VCaP (cell line): ENCODE measurements around the gene AP1S3.

Source experiments
- H3K27ac ChIP-seq: fragments of 450-650 bp; 2 replicates; pipeline ENCODE4 v1.5.1; 2017
- TF ChIP-seq, protein P1 (sequence below): fragments of 450-650 bp; conservative IDR thresholded peaks from 2 replicates; pipeline ENCODE4 v1.5.1; 2017; ENCODE audit warnings: mild to moderate bottlenecking, moderate library complexity

Gene AP1S3

DNA sequence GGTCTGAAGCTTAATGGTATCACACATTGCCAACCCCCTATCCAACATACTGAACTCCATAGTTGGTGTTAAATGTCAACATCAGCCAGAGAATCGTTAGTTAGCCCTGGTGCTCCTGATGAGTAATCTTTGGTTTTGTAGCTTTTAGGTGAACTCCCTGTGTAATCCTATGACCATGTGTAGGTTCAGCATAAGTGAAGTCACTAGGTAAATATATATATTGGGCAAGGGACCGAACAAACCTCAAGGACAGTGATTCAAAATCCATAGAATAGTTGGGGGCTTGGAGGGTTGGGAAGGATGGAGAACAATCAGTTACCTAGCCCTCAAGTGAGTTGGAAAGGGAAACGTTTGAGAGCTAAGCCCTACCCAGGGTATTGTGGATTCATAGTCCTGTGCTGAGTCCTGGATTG, 16.0 kb upstream of the AP1S3 start:
- TF ChIP-seq, protein P1, sequence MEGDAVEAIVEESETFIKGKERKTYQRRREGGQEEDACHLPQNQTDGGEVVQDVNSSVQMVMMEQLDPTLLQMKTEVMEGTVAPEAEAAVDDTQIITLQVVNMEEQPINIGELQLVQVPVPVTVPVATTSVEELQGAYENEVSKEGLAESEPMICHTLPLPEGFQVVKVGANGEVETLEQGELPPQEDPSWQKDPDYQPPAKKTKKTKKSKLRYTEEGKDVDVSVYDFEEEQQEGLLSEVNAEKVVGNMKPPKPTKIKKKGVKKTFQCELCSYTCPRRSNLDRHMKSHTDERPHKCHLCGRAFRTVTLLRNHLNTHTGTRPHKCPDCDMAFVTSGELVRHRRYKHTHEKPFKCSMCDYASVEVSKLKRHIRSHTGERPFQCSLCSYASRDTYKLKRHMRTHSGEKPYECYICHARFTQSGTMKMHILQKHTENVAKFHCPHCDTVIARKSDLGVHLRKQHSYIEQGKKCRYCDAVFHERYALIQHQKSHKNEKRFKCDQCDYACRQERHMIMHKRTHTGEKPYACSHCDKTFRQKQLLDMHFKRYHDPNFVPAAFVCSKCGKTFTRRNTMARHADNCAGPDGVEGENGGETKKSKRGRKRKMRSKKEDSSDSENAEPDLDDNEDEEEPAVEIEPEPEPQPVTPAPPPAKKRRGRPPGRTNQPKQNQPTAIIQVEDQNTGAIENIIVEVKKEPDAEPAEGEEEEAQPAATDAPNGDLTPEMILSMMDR: no peak
- H3K27ac ChIP-seq: peak overlapping the region; percentile 43; the same call in 1 of the 2 replicates

DNA sequence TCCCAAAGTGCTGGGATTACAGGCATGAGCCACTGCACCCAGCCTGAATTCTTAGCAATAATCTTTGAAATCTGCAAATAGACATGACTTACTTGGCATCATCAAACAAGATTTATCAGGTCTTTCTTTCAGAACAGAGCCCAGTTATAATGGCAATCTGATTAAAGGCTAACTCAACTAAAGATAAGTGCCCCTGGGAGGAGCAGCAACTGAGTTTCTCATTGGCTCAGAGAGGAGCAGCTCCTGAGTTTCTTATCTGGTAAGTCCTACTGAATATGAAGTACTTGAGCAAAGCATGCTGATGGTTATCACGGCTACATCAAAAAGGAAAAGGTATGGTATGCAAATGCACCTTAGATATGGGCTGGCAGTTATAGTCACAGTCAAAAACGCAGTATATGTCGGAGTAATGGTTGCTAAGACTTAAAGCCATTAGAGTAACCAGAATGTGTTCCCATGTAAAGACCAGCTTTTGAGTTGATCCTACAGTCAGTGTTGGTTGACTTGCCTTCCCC, 15.0 kb upstream of the AP1S3 start:
- TF ChIP-seq, protein P1: no peak
- peak overlapping the region; percentile 43 for H3K27ac ChIP-seq

DNA sequence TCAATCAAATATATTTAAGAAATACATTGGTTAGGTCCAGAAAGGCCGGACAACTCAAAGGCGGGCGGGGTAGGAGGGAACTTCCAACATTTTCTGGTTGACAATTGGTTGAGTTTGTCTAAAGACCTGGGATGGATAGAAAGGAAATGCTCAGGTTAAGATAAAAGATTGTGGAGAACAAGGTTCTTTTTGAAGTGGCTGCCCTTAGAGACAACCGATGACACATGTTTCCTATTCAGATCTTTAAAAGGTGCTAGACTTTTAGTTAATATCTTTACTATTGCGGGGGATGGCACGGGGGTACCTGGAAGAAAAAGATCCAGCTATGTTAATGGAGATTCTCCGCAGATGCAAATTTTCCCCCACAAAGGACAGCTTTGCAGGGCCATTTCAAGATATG, 10.0 kb upstream of the AP1S3 start:
- H3K27ac ChIP-seq: no peak overlapping the region
- TF ChIP-seq, protein P1: no peak

DNA sequence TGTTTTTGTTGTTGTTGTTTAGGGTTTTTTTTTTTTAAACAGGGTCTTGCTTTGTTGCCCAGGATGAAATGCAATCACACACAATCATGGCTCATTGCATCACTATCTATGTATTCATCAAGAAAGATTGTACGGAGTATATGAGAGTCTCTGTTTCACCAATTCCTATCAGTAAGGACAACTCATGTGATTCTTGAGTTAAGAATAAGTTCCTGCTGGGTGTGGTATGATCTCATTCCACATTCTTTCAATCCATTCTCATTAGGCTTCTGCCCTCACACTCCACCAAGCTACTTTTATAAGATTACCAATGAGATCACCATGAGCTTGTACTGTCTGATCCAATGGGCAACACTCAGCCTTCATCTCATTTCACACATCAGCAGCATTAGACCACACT, 9.1 kb upstream of the AP1S3 start:
- TF ChIP-seq, protein P1: no peak
- H3K27ac ChIP-seq: no peak overlapping the region

DNA sequence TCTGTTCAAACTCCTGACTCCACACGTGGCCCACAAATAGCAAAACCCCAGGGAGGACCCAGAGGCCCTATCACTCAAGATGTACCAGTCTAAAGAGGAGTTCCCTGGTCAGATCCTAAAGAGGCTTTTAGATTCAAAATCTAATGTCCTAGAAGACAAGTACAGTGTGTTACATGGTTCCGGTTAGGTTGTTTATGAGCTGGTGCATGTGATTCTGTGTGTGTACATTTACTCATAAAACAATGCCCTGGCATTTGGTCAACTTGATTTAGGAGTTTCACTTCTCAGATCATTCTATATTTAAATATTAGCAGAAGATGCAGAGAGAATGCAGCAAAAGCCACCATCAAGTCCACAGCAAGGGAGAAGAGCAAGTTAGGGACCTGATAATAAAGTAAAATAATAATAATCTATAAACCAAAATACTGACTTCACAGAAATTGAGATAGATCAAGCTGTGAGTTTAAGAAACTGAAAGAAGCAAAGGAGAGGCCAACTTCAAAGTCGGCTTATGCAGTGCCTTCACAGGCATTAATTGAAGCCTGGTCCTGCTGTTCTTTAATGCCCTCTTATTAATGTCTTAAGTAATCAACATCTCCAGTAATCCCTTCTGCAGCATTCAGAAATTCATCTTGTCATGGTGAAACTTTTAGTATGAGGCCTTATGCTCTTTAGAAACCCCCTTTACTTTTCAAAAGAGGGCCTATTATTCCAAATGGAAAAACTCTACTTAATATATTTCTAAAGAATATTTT, 4.2 kb upstream of the AP1S3 start:
- peak overlapping the region; percentile 98 for H3K27ac ChIP-seq
- TF ChIP-seq, protein P1: no peak

DNA sequence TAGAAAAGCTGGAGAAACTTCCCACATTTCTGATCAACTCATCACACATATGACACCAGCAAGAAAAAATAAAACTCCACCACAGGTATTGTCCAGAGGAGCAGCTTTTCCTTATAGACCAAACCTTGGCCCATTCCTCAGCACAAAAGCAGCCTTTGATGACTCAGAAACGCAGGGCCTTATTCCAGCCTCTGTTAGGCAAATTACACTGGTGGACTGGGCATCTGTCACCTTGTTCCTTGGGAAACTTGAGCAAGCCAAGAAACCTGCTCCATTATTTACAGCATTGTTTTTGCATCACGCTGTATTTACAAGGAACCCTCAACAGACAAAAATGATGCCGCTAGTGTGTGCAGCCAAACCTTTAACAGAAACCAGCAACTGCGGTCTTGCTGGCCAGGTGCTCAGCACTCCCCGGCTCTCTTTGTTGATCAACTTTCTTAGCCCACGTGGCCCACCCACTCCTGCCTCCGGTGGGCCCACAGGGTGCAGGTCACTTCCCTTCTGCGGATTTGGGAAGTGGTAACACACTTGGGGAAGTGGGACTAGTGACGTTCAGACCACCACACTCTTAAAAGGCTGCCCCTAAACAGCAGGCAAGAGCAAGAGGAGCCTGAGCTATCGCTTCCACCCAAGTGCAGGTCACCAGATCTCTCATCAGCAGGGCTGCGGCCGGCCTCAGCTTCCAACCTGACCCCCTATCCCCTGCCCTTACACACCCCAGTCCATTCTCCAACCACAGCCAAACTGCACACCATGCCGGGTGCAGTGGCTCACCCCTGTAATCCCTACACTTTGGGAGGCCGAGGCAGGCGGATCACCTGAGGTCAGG, 1.5 kb downstream of the AP1S3 start:
- peak overlapping the region; percentile 98 for H3K27ac ChIP-seq
- TF ChIP-seq, protein P1: no peak

DNA sequence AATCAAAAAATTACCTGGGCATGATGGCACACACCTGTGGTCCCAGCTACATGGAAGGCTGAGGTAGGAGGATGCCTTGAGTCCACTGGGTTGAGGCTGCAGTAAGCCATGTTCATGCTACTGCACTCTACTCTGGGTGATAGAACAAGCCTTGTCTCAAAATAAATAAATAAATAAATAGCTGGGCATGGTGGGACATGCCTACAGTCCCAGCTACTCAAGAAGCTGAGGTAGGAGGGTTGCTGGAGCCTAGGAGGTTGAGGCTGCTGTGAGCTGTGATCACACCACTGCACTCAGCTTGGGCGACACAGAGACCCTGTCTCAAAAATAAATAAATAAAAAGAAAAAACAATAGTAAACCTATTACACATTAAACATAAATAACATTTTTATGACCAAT, 3.0 kb downstream of the AP1S3 start:
- H3K27ac ChIP-seq: no peak overlapping the region; the same call in 1 of the 2 replicates
- TF ChIP-seq, protein P1: no peak
